Measurements from ENCODE around the gene MBD5. TPM values are rescaled to one million over a fixed set of nuclear protein-coding genes. Genes with fewer than 3 reads are reported as not detected.

The MBD5 gene
- polyA plus RNA-seq, 1 donor (not counting 4 experiments of a cell fraction or from before 2014, with no cell fraction given), result 20.1 TPM

GRCh38 chr2:148058641-148059040 is 37.8 kb downstream of the MBD5 start:
- Histone ChIP-seq H4K20me1 (ENCODE audit: control insufficient read depth, extremely low read depth, insufficient read depth, low read length) (no peaks in the 10 kb centered on the region), H3K4me1 (ENCODE audit: control insufficient read depth, extremely low read depth, insufficient read depth, low read length) (no peaks in the 10 kb centered on the region), H3K9me3 (ENCODE audit: control insufficient read depth, low read depth, low read length) (no peaks in the 10 kb centered on the region), H2AFZ (ENCODE audit: control insufficient read depth, low read length) (no peak overlapping the region), H3K4me2 (ENCODE audit: control insufficient read depth, extremely low read depth, insufficient read depth, low read depth, low read length) (no peak overlapping the region), H3K27ac (ENCODE audit: control insufficient read depth, insufficient read depth, low read length) (no peak overlapping the region), H3K9ac (ENCODE audit: control insufficient read depth, extremely low read depth, insufficient read depth, low read length) (no peak overlapping the region), H3K36me3 (ENCODE audit: control insufficient read depth in 2 of 2, extremely low read depth in 1 of 2, insufficient read depth in 2 of 2, low read length in 2 of 2) (no peaks in the 10 kb centered on the region), H3K27me3 (ENCODE audit: control insufficient read depth, extremely low read depth, insufficient read depth, low read length) (no peaks in the 10 kb centered on the region), H3K4me3 (ENCODE audit: control insufficient read depth in 2 of 3, extremely low read depth in 1 of 3, insufficient read depth in 2 of 3, low read depth in 1 of 3, low read length in 3 of 3) (no peak overlapping the region), H3K79me2 (ENCODE audit: control insufficient read depth, insufficient read depth, low read length) (no peaks in the 10 kb centered on the region), H3K9me1 (ENCODE audit: control insufficient read depth, extremely low read depth, insufficient read depth, low read length) (no peaks in the 10 kb centered on the region)
- DNase-seq (ENCODE audit: low read depth, low spot score), result no peak
- no peak for FAIRE-seq
- dilution Hi-C loops (cut with MboI; ENCODE audit: extremely low pct_ligation_motif_present, low sequenced_read_pairs), result no loop called here
- TF ChIP-seq EZH2 (IDR thresholded peaks at IDR 0.05; ENCODE audit: low read length) (no peak), CTCF (optimal IDR thresholded peaks at IDR 0.05 in 1 of 3, IDR thresholded peaks at IDR 0.05 in 1 of 3, conservative IDR thresholded peaks at IDR 0.05 in 1 of 3; ENCODE audit: extremely low read depth in 1 of 3, insufficient read depth in 2 of 3, low read length in 3 of 3) (no peak)

DNA sequence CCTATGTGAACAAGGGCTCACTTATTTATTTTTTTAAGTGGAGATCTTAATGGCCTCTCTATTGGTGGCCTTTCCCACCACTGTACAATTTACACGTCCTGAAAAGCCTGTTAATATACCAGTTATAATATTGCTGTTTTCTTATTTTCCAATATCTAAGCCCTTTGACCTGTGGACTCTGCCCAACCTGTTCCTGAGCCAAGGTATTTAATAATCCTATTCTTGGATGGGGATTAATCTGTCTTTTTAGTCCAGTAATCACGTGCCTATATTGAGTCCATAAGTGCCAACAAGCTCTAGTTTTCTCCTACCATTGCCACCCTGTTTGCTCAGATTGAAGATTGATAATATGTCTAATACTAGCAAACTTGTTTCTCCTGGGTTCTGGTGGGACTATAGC is 42.7 kb downstream of the MBD5 start:
- FAIRE-seq, result no peak
- dilution Hi-C loops (cut with MboI; ENCODE audit: extremely low pct_ligation_motif_present, low sequenced_read_pairs), result no loop called here

More for the DNA sequence above, 42.7 kb downstream of the MBD5 start:
- H3K4me2 ChIP-seq (ENCODE audit: control insufficient read depth, extremely low read depth, insufficient read depth, low read depth, low read length), result no peak overlapping the region
- DNase-seq (ENCODE audit: low read depth, low spot score), result no peak
- H3K9me1 ChIP-seq (ENCODE audit: control insufficient read depth, extremely low read depth, insufficient read depth, low read length), result no peaks in the 10 kb centered on the region
- no peaks in the 10 kb centered on the region for H4K20me1 ChIP-seq (ENCODE audit: control insufficient read depth, extremely low read depth, insufficient read depth, low read length)
- H3K27ac ChIP-seq (ENCODE audit: control insufficient read depth, insufficient read depth, low read length), result no peak overlapping the region
- H3K9me3 ChIP-seq (ENCODE audit: control insufficient read depth, low read depth, low read length), result no peaks in the 10 kb centered on the region
- H3K79me2 ChIP-seq (ENCODE audit: control insufficient read depth, insufficient read depth, low read length), result no peaks in the 10 kb centered on the region
- TF ChIP-seq EZH2 (IDR thresholded peaks at IDR 0.05; ENCODE audit: low read length) (no peak), CTCF (optimal IDR thresholded peaks at IDR 0.05 in 1 of 3, IDR thresholded peaks at IDR 0.05 in 1 of 3, conservative IDR thresholded peaks at IDR 0.05 in 1 of 3; ENCODE audit: extremely low read depth in 1 of 3, insufficient read depth in 2 of 3, low read length in 3 of 3) (no peak)
- no peaks in the 10 kb centered on the region for H3K4me1 ChIP-seq (ENCODE audit: control insufficient read depth, extremely low read depth, insufficient read depth, low read length)
- H3K9ac ChIP-seq (ENCODE audit: control insufficient read depth, extremely low read depth, insufficient read depth, low read length), result no peak overlapping the region
- no peaks in the 10 kb centered on the region for H3K27me3 ChIP-seq (ENCODE audit: control insufficient read depth, extremely low read depth, insufficient read depth, low read length)
- no peaks in the 10 kb centered on the region for H3K36me3 ChIP-seq (ENCODE audit: control insufficient read depth in 2 of 2, extremely low read depth in 1 of 2, insufficient read depth in 2 of 2, low read length in 2 of 2)
- no peak overlapping the region for H3K4me3 ChIP-seq (ENCODE audit: control insufficient read depth in 2 of 3, extremely low read depth in 1 of 3, insufficient read depth in 2 of 3, low read depth in 1 of 3, low read length in 3 of 3)
- no peak overlapping the region for H2AFZ ChIP-seq (ENCODE audit: control insufficient read depth, low read length)
